B cell (primary cell): ENCODE results near the gene CUBN. TPM values are rescaled to one million over a fixed set of nuclear protein-coding genes. Genes with fewer than 3 reads are reported as not detected.

Experiments
- ATAC-seq: fragments of 200-7000 bp; cut with Tn5 transposase; one replicate; pipeline ENCODE4 v1.10.0; 2021; ENCODE audit warnings: low read depth, mild to moderate bottlenecking, moderate number of reproducible peaks, moderate library complexity
- CTCF ChIA-PET: fragments of 350-600 bp; sonication (Branson Sonifier 250); formaldehyde crosslinking; loops from one replicate; lab custom pipeline; 2021; ENCODE audit warnings: antibody characterized with exemption, inconsistent platforms; lab: Charles Lee
- POLR2A ChIA-PET: fragments of 350-600 bp; sonication (Branson Sonifier 250); formaldehyde crosslinking; loops from one replicate; lab custom pipeline; 2021; ENCODE audit warnings: antibody characterized with exemption; lab: Charles Lee
- DNase-seq: peaks from one replicate; pipeline ENCODE4 v3.0.0; 2013
- H2AFZ ChIP-seq: 2 replicates; pipeline ENCODE4 v1.6.1; 2012; ENCODE audit warnings: mild to moderate bottlenecking, low read depth, low read length; ENCODE audit not compliant: insufficient read depth, poor library complexity, severe bottlenecking
- H3K27ac ChIP-seq, 2 donors: 1 replicate in 1 of 2; 2 replicates in 1 of 2; pipeline ENCODE4 v1.5.1; 2012 to 2013; ENCODE audit warnings: low read length in 2 of 2, mild to moderate bottlenecking in 2 of 2, moderate library complexity in 1 of 2
- H3K27me3 ChIP-seq, 4 experiments: fragments of 200-600 bp in 1 of 4; sonication (generic) in 1 of 4; replicated peaks in 1 of 4; 1 replicate in 2 of 4; 2 replicates in 2 of 4; pipeline versions ENCODE4 v1.6.1 to v1.7.0; 2013 to 2016; ENCODE audit warnings: low read length in 3 of 4, mild to moderate bottlenecking in 2 of 4, mixed read lengths in 1 of 4, moderate library complexity in 1 of 4; ENCODE audit not compliant: insufficient read depth in 4 of 4, control insufficient read depth in 3 of 4; ENCODE audit errors: control extremely low read depth in 1 of 4
- H3K36me3 ChIP-seq, 2 experiments: replicated peaks in 1 of 2; 1 replicate in 1 of 2; 2 replicates in 1 of 2; pipeline versions ENCODE4 v1.6.1 to v1.7.1; 2013; ENCODE audit warnings: low read length in 1 of 2; ENCODE audit not compliant: insufficient read depth in 2 of 2, control insufficient read depth in 1 of 2; ENCODE audit errors: control extremely low read depth in 1 of 2, extremely low read depth in 1 of 2
- H3K4me1 ChIP-seq, 2 donors: fragments of 200-600 bp in 1 of 2; sonication (generic) in 1 of 2; 1 replicate in 1 of 2; 2 replicates in 1 of 2; pipeline versions ENCODE4 v1.5.1 to v1.6.1; 2013 to 2017; ENCODE audit warnings: low read length in 2 of 2; ENCODE audit not compliant: control insufficient read depth in 2 of 2, insufficient read depth in 2 of 2
- H3K4me2 ChIP-seq: replicated peaks from 2 replicates; pipeline ENCODE3; 2012; ENCODE audit warnings: mild to moderate bottlenecking, low read depth, low read length; ENCODE audit not compliant: poor library complexity, severe bottlenecking
- H3K4me3 ChIP-seq, 5 experiments: fragments of 200-600 bp in 1 of 5; sonication (generic) in 1 of 5; 1 replicate in 3 of 5; 2 replicates in 2 of 5; pipeline versions ENCODE4 v1.5.1 to v1.7.0; 2011 to 2016; ENCODE audit warnings: low read length in 4 of 5, mild to moderate bottlenecking in 4 of 5, low read depth in 2 of 5, control low read depth in 1 of 5, moderate library complexity in 1 of 5; ENCODE audit not compliant: insufficient read depth in 1 of 5; ENCODE audit errors: control extremely low read depth in 1 of 5, extremely low read depth in 1 of 5
- H3K79me2 ChIP-seq: fragments of 200-600 bp; sonication (generic); one replicate; pipeline ENCODE4 v1.6.0; 2016; ENCODE audit warnings: low read length; ENCODE audit not compliant: control insufficient read depth, insufficient read depth
- H3K9ac ChIP-seq: fragments of 200-600 bp; sonication (generic); 2 replicates; pipeline ENCODE4 v1.6.1; 2017; ENCODE audit warnings: mild to moderate bottlenecking, low read length, moderate library complexity
- H3K9me3 ChIP-seq, 3 donors: one replicate each; pipeline versions ENCODE4 v1.6.1 to v1.7.1; 2013; ENCODE audit warnings: low read length in 2 of 3; ENCODE audit not compliant: control insufficient read depth in 2 of 3, insufficient read depth in 1 of 3; ENCODE audit errors: control extremely low read depth in 1 of 3
- H4K20me1 ChIP-seq: 2 replicates; pipeline ENCODE4 v1.6.0; 2012; ENCODE audit warnings: mild to moderate bottlenecking, low read length; ENCODE audit not compliant: insufficient read depth, control insufficient read depth, poor library complexity, severe bottlenecking
- H3K27ac Mint-ChIP-seq: one replicate; pipeline ENCODE4 v1.8.0; 2021; ENCODE audit warnings: mixed read lengths
- H3K27me3 Mint-ChIP-seq: one replicate; pipeline ENCODE4 v1.8.0; 2021; ENCODE audit warnings: mixed read lengths
- H3K4me1 Mint-ChIP-seq: one replicate; pipeline ENCODE4 v1.8.0; 2021; ENCODE audit warnings: mixed read lengths
- H3K4me3 Mint-ChIP-seq: one replicate; pipeline ENCODE4 v1.8.0; 2021; ENCODE audit warnings: mixed read lengths
- H3K9me3 Mint-ChIP-seq: one replicate; pipeline ENCODE4 v1.8.0; 2022; ENCODE audit warnings: mixed read lengths; ENCODE audit not compliant: insufficient read depth
- EZH2 ChIP-seq: IDR thresholded peaks from 2 replicates; pipeline ENCODE4 v1.6.1; 2012; ENCODE audit warnings: borderline replicate concordance, low read depth, mild to moderate bottlenecking, moderate library complexity, low read length; ENCODE audit not compliant: insufficient read depth, poor library complexity, severe bottlenecking
- WGBS: methylation state at CpG from one replicate; pipeline ENCODE4 v1.1.5; 2013; ENCODE audit warnings: missing lambda C conversion rate; ENCODE audit not compliant: insufficient coverage; 5-methylcytosine and 5-hydroxymethylcytosine counted together
- intact Hi-C: fragments of 100-400 bp; cut with micrococcal nuclease; formaldehyde crosslinking; loops from one replicate; pipeline ENCODE4 v1.10.0; 2022
- polyA plus RNA-seq: library from polyadenylated mRNA; depleted of rRNA; stranded (reverse); fragments of >200 nt; gene quantifications from 2 replicates; pipeline ENCODE4 v1.2.3, GENCODE V29; 2012
- total RNA-seq, 2 donors: library from RNA; stranded (reverse); fragments of 120-200 nt in 1 of 2; gene quantifications; 1 replicate in 1 of 2; 2 replicates in 1 of 2; pipeline versions ENCODE4 v1.2.3 to v1.2.4, GENCODE V29; 2013 to 2022
- TF ChIP-seq, protein P1 (sequence below): fragments of 200-600 bp; IDR thresholded peaks from one replicate; pipeline ENCODE4 v1.8.0; 2022; ENCODE audit warnings: antibody characterized with exemption, mild to moderate bottlenecking

The CUBN gene
- total and polyA plus RNA-seq, 2 donors (not counting 1 experiment from before 2014, with no cell fraction given): 4.2 to 5.7 TPM

- intact Hi-C loops: no loop called here
- Mint-ChIP-seq H3K9me3 (peaks cover 3% of the 10 kb centered on the region), H3K27ac (no peak overlapping the region), H3K27me3 (peaks cover 29% of the 10 kb centered on the region), H3K4me3 (no peak overlapping the region), H3K4me1 (no peaks in the 10 kb centered on the region)
- DNase-seq (no peak), ATAC-seq (no peak)
- Histone ChIP-seq H3K4me3 (no peak overlapping the region), H2AFZ (no peak overlapping the region), H3K27ac (no peak overlapping the region), H3K79me2 (no peaks in the 10 kb centered on the region), H4K20me1 (no peaks in the 10 kb centered on the region), H3K36me3 (no peaks in the 10 kb centered on the region), H3K9me3 (no peaks in the 10 kb centered on the region), H3K27me3 (no peaks in the 10 kb centered on the region), H3K4me1 (no peaks in the 10 kb centered on the region), H3K4me2 (no peak overlapping the region), H3K9ac (no peak overlapping the region)
- POLR2A ChIA-PET: no interaction called here
- no peak for TF ChIP-seq EZH2
- TF ChIP-seq, protein P1, sequence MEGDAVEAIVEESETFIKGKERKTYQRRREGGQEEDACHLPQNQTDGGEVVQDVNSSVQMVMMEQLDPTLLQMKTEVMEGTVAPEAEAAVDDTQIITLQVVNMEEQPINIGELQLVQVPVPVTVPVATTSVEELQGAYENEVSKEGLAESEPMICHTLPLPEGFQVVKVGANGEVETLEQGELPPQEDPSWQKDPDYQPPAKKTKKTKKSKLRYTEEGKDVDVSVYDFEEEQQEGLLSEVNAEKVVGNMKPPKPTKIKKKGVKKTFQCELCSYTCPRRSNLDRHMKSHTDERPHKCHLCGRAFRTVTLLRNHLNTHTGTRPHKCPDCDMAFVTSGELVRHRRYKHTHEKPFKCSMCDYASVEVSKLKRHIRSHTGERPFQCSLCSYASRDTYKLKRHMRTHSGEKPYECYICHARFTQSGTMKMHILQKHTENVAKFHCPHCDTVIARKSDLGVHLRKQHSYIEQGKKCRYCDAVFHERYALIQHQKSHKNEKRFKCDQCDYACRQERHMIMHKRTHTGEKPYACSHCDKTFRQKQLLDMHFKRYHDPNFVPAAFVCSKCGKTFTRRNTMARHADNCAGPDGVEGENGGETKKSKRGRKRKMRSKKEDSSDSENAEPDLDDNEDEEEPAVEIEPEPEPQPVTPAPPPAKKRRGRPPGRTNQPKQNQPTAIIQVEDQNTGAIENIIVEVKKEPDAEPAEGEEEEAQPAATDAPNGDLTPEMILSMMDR: no peak
- WGBS: 60% methylated on average over 8 of the region's 8 CpGs
- CTCF ChIA-PET: no interaction called here
These were observed 122.2 kb downstream of the CUBN start for GRCh38 chr10:17007418-17007770.

- Histone ChIP-seq H3K4me2 (no peak overlapping the region), H3K9ac (no peak overlapping the region)
These were observed 122.8 kb downstream of the CUBN start for GRCh38 chr10:17006631-17007417.

More at GRCh38 chr10:17006631-17007417, 122.8 kb downstream of the CUBN start:
- CTCF ChIA-PET: no interaction called here
- Mint-ChIP-seq H3K27me3 (peaks cover 29% of the 10 kb centered on the region), H3K4me3 (no peak overlapping the region), H3K9me3 (peaks cover 3% of the 10 kb centered on the region), H3K27ac (no peak overlapping the region), H3K4me1 (no peaks in the 10 kb centered on the region)
- Histone ChIP-seq H3K79me2 (no peaks in the 10 kb centered on the region), H2AFZ (no peak overlapping the region), H3K4me1 (no peaks in the 10 kb centered on the region), H3K27ac (no peak overlapping the region), H3K27me3 (no peaks in the 10 kb centered on the region), H3K4me3 (no peak overlapping the region), H4K20me1 (no peaks in the 10 kb centered on the region), H3K9me3 (no peaks in the 10 kb centered on the region), H3K36me3 (no peaks in the 10 kb centered on the region)
- POLR2A ChIA-PET: no interaction called here
- TF ChIP-seq, protein P1: no peak
- TF ChIP-seq EZH2: no peak
- WGBS: 69% methylated on average over 10 of the region's 12 CpGs
- DNase-seq (no peak), ATAC-seq (no peak)
- intact Hi-C loops: no loop called here
